H9 (cell line): ENCODE data around the gene TET3. TPM values are rescaled to one million over a fixed set of nuclear protein-coding genes. Genes with fewer than 3 reads are reported as not detected.
A peak's percentile ranks its signal among the peaks of the same experiment; 100 is the strongest.

Experiments used
- DNase-seq: peaks from one replicate; pipeline ENCODE4 v3.0.0-alpha.2; 2017
- H2AFZ ChIP-seq: one replicate; pipeline ENCODE4 v1.6.1; 2013; ENCODE audit warnings: mild to moderate bottlenecking, low read length, control low read depth, moderate library complexity
- H2AK5ac ChIP-seq: 2 replicates; pipeline ENCODE4 v1.6.1; 2013; ENCODE audit warnings: low read length, control low read depth, mixed read lengths; ENCODE audit not compliant: insufficient read length
- H2BK120ac ChIP-seq: one replicate; pipeline ENCODE4 v1.6.1; 2013; ENCODE audit warnings: low read depth, mild to moderate bottlenecking, low read length, control low read depth, inconsistent platforms; ENCODE audit not compliant: poor library complexity, severe bottlenecking
- H2BK12ac ChIP-seq: 2 replicates; pipeline ENCODE4 v1.6.1; 2013; ENCODE audit warnings: low read length, control low read depth, mixed read lengths, low read depth; ENCODE audit not compliant: insufficient read length
- H2BK15ac ChIP-seq: 2 replicates; pipeline ENCODE4 v1.6.1; 2013; ENCODE audit warnings: low read depth, low read length, control low read depth
- H2BK20ac ChIP-seq: one replicate; pipeline ENCODE4 v1.6.1; 2013; ENCODE audit warnings: low read depth, mild to moderate bottlenecking, low read length, control low read depth, inconsistent platforms; ENCODE audit not compliant: poor library complexity, severe bottlenecking
- H2BK5ac ChIP-seq: 2 replicates; pipeline ENCODE4 v1.6.1; 2013; ENCODE audit warnings: low read length, control low read depth, mixed read lengths; ENCODE audit not compliant: insufficient read length
- H3K14ac ChIP-seq: 2 replicates; pipeline ENCODE4 v1.6.1; 2013; ENCODE audit warnings: low read length, control low read depth; ENCODE audit not compliant: insufficient read depth
- H3K18ac ChIP-seq: 2 replicates; pipeline ENCODE4 v1.6.1; 2013; ENCODE audit warnings: low read depth, mild to moderate bottlenecking, mixed read lengths, low read length, control low read depth; ENCODE audit not compliant: insufficient read length
- H3K23ac ChIP-seq: 2 replicates; pipeline ENCODE4 v1.6.1; 2013; ENCODE audit warnings: low read length, control low read depth, mixed read lengths, low read depth; ENCODE audit not compliant: insufficient read length
- H3K23me2 ChIP-seq: 2 replicates; pipeline ENCODE4 v1.6.1; 2013; ENCODE audit warnings: low read depth, mild to moderate bottlenecking, mixed read lengths, low read length, control low read depth; ENCODE audit not compliant: insufficient read length, poor library complexity, severe bottlenecking
- H3K27ac ChIP-seq: 2 replicates; pipeline ENCODE4 v1.5.1; 2013; ENCODE audit warnings: low read length, control low read depth, mixed read lengths, low read depth; ENCODE audit not compliant: insufficient read length
- H3K27me3 ChIP-seq: 2 replicates; pipeline ENCODE4 v1.6.1; 2013; ENCODE audit warnings: low read length, control low read depth, inconsistent platforms; ENCODE audit not compliant: insufficient read depth
- H3K4ac ChIP-seq: 2 replicates; pipeline ENCODE4 v1.6.1; 2013; ENCODE audit warnings: low read depth, mild to moderate bottlenecking, control low read depth, inconsistent platforms, low read length, moderate library complexity
- H3K4me1 ChIP-seq: 2 replicates; pipeline ENCODE4 v1.6.1; 2013; ENCODE audit warnings: low read length, control low read depth, inconsistent platforms; ENCODE audit not compliant: insufficient read depth
- H3K4me2 ChIP-seq: 2 replicates; pipeline ENCODE4 v1.6.1; 2013; ENCODE audit warnings: low read length, control low read depth, mixed read lengths; ENCODE audit not compliant: insufficient read length, insufficient read depth
- H3K56ac ChIP-seq: 2 replicates; pipeline ENCODE4 v1.6.1; 2013; ENCODE audit warnings: low read depth, mild to moderate bottlenecking, mixed read lengths, low read length, control low read depth; ENCODE audit not compliant: insufficient read length
- H3K79me1 ChIP-seq: 2 replicates; pipeline ENCODE4 v1.6.1; 2013; ENCODE audit warnings: low read depth, mild to moderate bottlenecking, moderate library complexity, low read length, control low read depth, inconsistent platforms; ENCODE audit not compliant: insufficient read depth, poor library complexity, severe bottlenecking
- H3K79me2 ChIP-seq: 2 replicates; pipeline ENCODE4 v1.6.1; 2013; ENCODE audit warnings: low read length, control low read depth, inconsistent platforms; ENCODE audit not compliant: insufficient read depth
- H3K9ac ChIP-seq: 2 replicates; pipeline ENCODE4 v1.6.1; 2013; ENCODE audit warnings: low read length, control low read depth, mixed read lengths; ENCODE audit not compliant: insufficient read length; ENCODE audit errors: extremely low read depth
- H3K9me3 ChIP-seq: one replicate; pipeline ENCODE4 v1.6.1; 2013; ENCODE audit warnings: low read depth, low read length, inconsistent platforms; ENCODE audit not compliant: control insufficient read depth
- H3T11ph ChIP-seq: one replicate; pipeline ENCODE4 v1.6.1; 2013; ENCODE audit warnings: mild to moderate bottlenecking, low read length, control low read depth, inconsistent platforms
- H4K20me1 ChIP-seq: one replicate; pipeline ENCODE4 v1.6.1; 2013; ENCODE audit not compliant: control insufficient read depth, insufficient read length, insufficient read depth
- H4K5ac ChIP-seq: 2 replicates; pipeline ENCODE4 v1.6.1; 2013; ENCODE audit warnings: low read depth, mild to moderate bottlenecking, mixed read lengths, low read length, control low read depth; ENCODE audit not compliant: insufficient read length
- H4K8ac ChIP-seq: replicated peaks from 2 replicates; pipeline ENCODE4 v1.6.1; 2013; ENCODE audit warnings: low read length, control low read depth, mixed read lengths, low read depth; ENCODE audit not compliant: insufficient read length
- H4K91ac ChIP-seq: 2 replicates; pipeline ENCODE4 v1.6.1; 2013; ENCODE audit warnings: low read depth, mild to moderate bottlenecking, moderate library complexity, mixed read lengths, low read length, control low read depth; ENCODE audit not compliant: insufficient read length
- H3K27ac Mint-ChIP-seq, 3 experiments: 2 replicates in 2 of 3; 3 replicates in 1 of 3; pipeline ENCODE4 v1.8.0; 2020 to 2021; ENCODE audit warnings: mixed read lengths in 3 of 3, mild to moderate bottlenecking in 1 of 3, moderate library complexity in 1 of 3
- H3K27me3 Mint-ChIP-seq: 2 replicates; pipeline ENCODE4 v1.8.0; 2021; ENCODE audit warnings: low read depth, mild to moderate bottlenecking, moderate library complexity, mixed read lengths
- H3K36me3 Mint-ChIP-seq, 3 experiments: 2 replicates in 2 of 3; 3 replicates in 1 of 3; pipeline ENCODE4 v1.8.0; 2020 to 2021; ENCODE audit warnings: low read depth in 3 of 3, mixed read lengths in 3 of 3; ENCODE audit not compliant: insufficient read depth in 1 of 3
- H3K4me1 Mint-ChIP-seq, 2 experiments: 2 replicates each; pipeline ENCODE4 v1.8.0; 2020; ENCODE audit warnings: mixed read lengths in 2 of 2
- H3K4me3 Mint-ChIP-seq, 2 experiments: 2 replicates in 1 of 2; 3 replicates in 1 of 2; pipeline ENCODE4 v1.8.0; 2020 to 2021; ENCODE audit warnings: mild to moderate bottlenecking in 2 of 2, mixed read lengths in 2 of 2, moderate library complexity in 1 of 2
- H3K9me3 Mint-ChIP-seq, 2 experiments: 2 replicates in 1 of 2; 3 replicates in 1 of 2; pipeline ENCODE4 v1.8.0; 2020; ENCODE audit warnings: mild to moderate bottlenecking in 2 of 2, mixed read lengths in 2 of 2, moderate library complexity in 1 of 2
- CTCF ChIP-seq: fragments of 200-600 bp; sonication (generic); conservative IDR thresholded peaks from 3 replicates; pipeline ENCODE4 v1.8.0; 2021; ENCODE audit warnings: antibody characterized with exemption, mild to moderate bottlenecking
- WGBS: extraction: QIAGEN DNeasy Blood & Tissue Kit; methylation state at CpG from one replicate; pipeline ENCODE4 v1.1.7; 2013; ENCODE audit warnings: missing lambda C conversion rate, low lambda C conversion rate, mixed read lengths; ENCODE audit not compliant: insufficient read length; ENCODE audit errors: extremely low coverage; 5-methylcytosine and 5-hydroxymethylcytosine counted together
- total RNA-seq: library from RNA; stranded (reverse); gene quantifications from 2 replicates; pipeline ENCODE4 v1.2.1, GENCODE V29; 2021

The TET3 gene
- total RNA-seq, 1 experiment from 2014 or later: 24.7 TPM

GRCh38 chr2:74008761-74009395 is 24.2 kb downstream of the TET3 start:
- no peak overlapping the region for H2BK15ac ChIP-seq
- no peak overlapping the region for H3K4me2 ChIP-seq
- H2BK120ac ChIP-seq: no peak overlapping the region
- no peak overlapping the region for H3T11ph ChIP-seq
- H3K23ac ChIP-seq: peak overlapping the region; percentile 23
- H3K36me3 Mint-ChIP-seq: peaks cover 11 to 28% (median 16%) of the 10 kb centered on the region in 3 experiments
- no peak overlapping the region for H2BK20ac ChIP-seq
- no peak for TF ChIP-seq CTCF
- no peaks in the 10 kb centered on the region for H4K20me1 ChIP-seq
- DNase-seq: no peak
- no peaks in the 10 kb centered on the region for H3K27me3 ChIP-seq
- peak overlapping the region; percentile 26 for H3K18ac ChIP-seq
- WGBS: no CpG with 5 or more reads among the region's 8 CpGs
- no peak overlapping the region for H2AFZ ChIP-seq
- no peaks in the 10 kb centered on the region for H3K27me3 Mint-ChIP-seq
- no peak overlapping the region for H3K4me3 Mint-ChIP-seq
- no peak overlapping the region for H3K4ac ChIP-seq
- H4K5ac ChIP-seq: no peak overlapping the region
- H3K9me3 Mint-ChIP-seq: no peaks in the 10 kb centered on the region
- no peak overlapping the region for H3K27ac ChIP-seq
- H2BK12ac ChIP-seq: no peak overlapping the region
- peak overlapping the region; percentile 68 for H3K14ac ChIP-seq
- H3K27ac Mint-ChIP-seq: peak overlapping the region; percentile 45 to 87 (median 59); a peak in 5 of 7 replicates
- no peak overlapping the region for H2AK5ac ChIP-seq
- H3K9me3 ChIP-seq: no peaks in the 10 kb centered on the region
- H3K56ac ChIP-seq: peak overlapping the region; percentile 26
- H2BK5ac ChIP-seq: no peak overlapping the region
- peaks cover 9% of the 10 kb centered on the region; the same call in 1 of the 2 replicates for H3K4me1 ChIP-seq
- H4K91ac ChIP-seq: no peak overlapping the region
- H3K9ac ChIP-seq: no peak overlapping the region
- no peak overlapping the region for H4K8ac ChIP-seq
- H3K23me2 ChIP-seq: no peaks in the 10 kb centered on the region
- peaks cover 62% of the 10 kb centered on the region in 2 experiments for H3K4me1 Mint-ChIP-seq
- H3K79me1 ChIP-seq: peaks cover 4% of the 10 kb centered on the region
- peaks cover 7% of the 10 kb centered on the region; the same call in 1 of the 2 replicates for H3K79me2 ChIP-seq
